ENCODE data around the gene SLC18A3.

GRCh38 chr10:49587981-49588380 lies 22.1 kb upstream of the SLC18A3 start:
- TF ChIP-seq CTCF (IDR thresholded peaks at IDR 0.05) (no peak), REST (IDR thresholded peaks at IDR 0.05; ENCODE audit: insufficient read depth in 1 of 2, low read depth in 2 of 2, low read length in 1 of 2) (no peak)
